GM19035 (cell line): ENCODE results near the gene ANAPC4.

ENCODE experiments used
- ATAC-seq: cut with Tn5 transposase; IDR thresholded peaks from one replicate; pipeline ENCODE4 v1.9.1; 2021; ENCODE audit not compliant: unreplicated experiment

The ANAPC4 gene

GRCh38 chr4:25430630-25431029 is 53.6 kb downstream of the ANAPC4 start:
- ATAC-seq = no peak

DNA sequence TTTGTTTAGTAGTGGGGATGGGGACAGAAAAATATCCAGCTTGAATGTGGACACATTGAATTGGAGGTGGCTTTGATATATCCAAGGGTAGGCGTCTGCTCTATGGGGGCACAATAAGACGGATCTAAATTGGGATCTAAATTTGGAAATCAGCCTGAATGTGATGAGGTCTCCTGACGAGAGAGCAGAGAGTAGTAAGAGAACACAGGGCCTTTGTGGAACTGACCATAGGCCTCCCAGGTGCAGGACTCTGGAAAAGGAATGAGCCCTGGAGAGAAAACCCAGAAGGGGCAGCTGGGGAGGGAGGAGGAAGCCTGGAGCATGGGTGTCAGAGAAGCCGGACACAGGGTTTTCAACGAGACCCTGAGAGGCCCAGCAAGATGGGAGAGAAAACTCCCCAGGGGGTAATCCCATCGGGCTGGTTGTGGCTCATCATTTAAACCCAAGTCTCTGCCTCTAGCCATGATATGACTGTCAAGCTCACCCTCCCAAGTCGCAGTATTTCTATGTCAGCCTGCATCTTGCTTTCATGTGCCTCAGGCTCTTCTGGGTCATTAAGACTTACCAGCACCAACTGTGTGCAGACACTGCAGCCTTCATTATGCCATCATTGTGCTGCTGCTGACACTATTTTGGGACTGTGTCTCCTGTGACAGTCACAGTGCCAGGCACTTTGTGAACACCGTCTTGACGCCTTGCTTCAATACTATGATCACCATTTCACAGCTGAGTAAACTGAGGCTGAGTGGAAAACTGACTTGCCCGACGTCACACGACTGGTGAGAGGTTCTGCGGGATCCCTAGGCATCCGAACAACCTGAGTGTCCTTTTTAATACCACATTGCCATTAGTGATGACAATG is 57.1 kb downstream of the ANAPC4 start:
- no peak for ATAC-seq

DNA sequence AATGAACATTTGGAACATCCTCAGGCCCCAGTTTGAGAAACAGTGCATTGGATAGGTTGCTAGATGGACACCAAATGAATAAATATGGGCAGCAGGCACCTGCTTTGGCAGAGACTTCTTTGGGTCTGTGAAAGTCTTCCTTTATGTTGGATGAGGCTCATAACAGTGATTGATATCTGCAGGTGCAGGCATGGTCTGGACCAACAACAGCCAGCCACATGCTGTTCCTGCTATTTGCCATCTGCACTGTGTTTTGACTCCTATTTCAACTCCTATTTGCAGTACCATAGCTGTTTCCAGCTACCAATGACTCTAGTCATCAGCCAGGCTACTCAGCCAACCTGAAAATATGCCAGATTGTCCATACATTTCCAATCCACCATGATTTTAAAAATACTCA is 60.9 kb downstream of the ANAPC4 start:
- no peak for ATAC-seq

GRCh38 chr4:25439918-25440477 is 62.9 kb downstream of the ANAPC4 start:
- ATAC-seq = peak; percentile 88

DNA sequence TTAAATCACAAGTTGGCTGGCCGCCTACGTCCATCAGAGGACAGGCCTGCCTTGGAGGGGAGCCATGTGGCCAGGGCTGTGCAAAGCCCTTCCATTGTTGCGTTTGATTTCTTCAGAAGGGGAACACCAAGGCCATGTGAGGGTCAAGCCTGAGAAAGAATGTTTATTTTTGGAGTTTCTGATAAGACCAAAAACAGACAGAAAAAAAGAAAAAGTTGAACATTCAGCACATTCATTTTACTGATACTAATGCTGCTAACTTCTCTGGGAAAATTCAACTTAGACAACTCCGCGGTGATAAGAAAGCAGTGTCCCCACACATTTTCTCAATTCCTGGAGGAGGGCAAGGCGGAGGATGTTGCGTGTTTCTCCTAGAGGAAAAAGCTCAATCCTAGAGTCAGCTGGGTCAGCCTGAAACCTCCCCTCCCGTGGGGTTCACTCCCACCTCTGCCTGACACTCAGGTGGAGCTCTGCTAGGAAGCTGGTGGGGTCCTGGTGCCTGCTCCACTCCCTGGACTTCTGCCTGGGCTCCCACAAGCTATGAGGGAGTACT is 63.5 kb downstream of the ANAPC4 start:
- ATAC-seq = no peak

DNA sequence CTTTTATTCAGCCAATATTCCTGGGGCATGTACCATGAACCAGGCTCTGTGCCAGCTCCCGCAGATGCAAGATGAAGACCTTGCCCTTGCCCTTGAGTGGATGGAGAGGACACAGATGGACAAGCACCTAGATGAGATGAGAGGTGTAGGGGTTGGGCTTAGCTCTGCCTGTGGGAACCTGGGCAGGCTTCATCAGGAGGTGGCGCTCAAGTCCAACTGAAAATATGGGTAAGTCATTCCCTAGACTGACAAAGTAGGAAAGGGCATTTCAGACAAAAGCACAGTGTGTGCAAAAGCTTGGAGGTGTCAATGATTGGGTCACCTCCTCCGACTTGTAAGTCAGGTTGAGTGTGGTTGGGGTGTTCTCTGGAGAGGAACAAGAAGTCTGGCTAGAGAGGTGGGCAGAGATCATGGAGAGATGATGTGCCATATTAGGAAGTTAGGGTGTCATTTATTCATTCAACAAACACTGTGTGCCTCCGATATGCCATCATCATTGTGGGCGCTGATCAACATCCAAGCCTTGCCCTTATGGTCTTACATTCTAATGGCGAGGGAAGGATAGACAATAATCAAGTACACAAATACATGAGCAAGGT is 64.6 kb downstream of the ANAPC4 start:
- ATAC-seq = no peak

- no peak for ATAC-seq
Measured at GRCh38 chr4:25442863-25443307, 65.8 kb downstream of the ANAPC4 start.

DNA sequence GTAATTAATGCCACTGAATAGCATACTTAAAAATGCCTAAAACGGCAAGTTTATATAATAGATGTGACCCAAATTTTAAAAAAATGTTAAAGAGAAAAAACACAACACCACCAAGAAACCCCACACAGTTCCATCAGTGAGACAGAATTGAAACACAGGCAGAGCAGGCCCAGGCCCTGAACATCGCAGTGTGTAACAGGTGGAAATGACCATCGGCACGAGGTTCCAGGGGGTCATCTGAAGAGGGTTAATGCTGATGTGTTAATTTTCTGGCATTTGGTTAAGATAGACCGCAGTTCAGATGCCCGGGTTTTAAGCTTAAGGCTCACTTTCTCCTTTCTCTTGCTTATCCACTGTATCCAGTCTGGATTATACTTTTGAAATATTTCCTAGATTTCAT is 66.8 kb downstream of the ANAPC4 start:
- no peak for ATAC-seq

GRCh38 chr4:25446611-25447010 is 69.5 kb downstream of the ANAPC4 start:
- ATAC-seq = no peak

- ATAC-seq = no peak
Measured at GRCh38 chr4:25448379-25449109, 71.5 kb downstream of the ANAPC4 start.

- no peak for ATAC-seq
Measured at GRCh38 chr4:25449270-25449669, 72.2 kb downstream of the ANAPC4 start.

DNA sequence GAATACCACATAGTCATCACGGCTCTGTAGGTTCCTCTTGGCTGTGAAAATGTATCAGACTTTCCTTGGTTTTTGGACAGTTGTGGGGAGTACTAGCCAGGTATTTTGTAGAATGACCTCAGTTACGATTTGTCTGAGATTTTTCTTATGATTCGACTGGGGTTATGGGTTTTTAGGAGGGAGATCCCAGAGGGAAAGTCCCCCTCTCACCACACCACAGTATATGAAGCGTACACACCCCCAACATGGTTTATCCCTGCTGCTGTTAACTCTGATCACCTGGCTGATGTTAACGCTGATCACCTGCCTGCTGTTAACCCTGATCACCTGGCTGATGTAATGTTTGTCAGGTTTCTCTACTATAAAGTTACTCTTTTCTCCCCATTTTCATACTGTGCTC is 72.6 kb downstream of the ANAPC4 start:
- no peak for ATAC-seq

- no peak for ATAC-seq
Measured at GRCh38 chr4:25450491-25450901, 73.4 kb downstream of the ANAPC4 start.

DNA sequence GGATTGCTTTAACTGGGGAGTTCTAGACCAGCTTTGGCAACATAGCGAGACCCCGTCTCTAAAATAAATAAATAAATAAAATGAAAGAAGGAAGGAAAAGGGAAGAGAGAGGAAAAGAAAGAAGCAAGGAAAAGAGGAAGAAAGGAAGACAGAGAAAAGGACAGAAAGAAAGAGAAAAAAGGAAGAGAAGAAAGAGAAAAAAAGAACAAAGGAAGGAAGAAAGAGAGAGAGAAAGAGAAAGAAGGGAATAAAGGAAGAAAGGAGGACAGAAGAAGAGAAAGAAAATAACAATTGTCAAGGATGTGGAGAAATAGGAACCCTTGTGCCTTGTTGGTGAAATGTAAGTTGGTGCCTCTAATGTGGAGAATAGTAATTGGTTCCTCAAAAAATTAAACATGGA is 74.6 kb downstream of the ANAPC4 start:
- ATAC-seq = no peak

- ATAC-seq = no peak
Measured at GRCh38 chr4:25452081-25452480, 75.0 kb downstream of the ANAPC4 start.

DNA sequence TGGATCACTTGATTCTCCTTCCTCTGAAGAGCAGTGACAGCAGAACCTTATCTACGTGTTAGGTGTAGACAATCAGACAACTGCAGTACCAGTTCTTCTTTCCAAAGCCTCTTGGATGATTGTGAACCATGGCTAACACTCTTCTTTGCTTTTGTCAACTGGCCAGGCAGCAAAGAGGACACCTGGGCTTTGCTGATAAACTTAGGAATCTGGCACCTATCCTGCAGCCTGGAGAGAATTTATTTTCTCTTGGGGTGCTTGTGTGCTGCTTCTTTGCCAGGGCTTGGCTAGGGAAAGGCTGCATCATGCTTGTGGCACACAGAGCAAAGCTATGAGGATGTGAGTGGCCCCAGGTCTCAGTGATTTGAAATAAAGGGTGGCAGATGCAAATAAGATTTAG is 77.4 kb downstream of the ANAPC4 start:
- no peak for ATAC-seq

DNA sequence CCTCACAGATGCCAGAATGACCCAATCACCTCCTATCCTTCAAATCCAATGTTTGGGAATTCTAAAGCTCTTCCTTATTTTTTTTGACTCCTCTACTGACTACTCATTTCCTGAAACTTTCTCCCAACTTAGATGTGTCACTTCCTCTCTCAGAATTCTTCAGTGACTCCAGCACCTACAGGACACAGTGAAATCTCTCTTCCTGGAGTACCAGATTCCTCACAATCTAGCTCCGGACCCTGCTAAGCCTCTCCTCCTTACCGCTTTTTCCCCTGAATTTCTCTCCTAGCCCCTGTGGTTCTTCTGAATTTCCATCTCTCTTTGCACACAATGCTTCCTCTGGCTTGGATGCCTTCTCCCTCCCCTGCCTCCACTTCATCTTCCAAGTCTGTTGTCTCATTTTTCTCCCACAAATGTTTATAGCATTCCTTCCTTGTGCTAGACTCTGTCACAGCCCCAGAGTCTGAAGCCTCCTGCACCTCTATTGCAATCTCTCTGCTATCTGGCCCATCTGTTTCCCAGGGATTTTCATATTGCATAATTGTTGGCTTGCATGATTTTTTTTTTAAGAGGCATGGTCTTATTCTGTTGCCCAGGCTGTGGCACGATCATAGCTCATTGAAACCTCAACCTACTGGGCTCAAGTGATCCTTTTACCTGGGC is 80.1 kb downstream of the ANAPC4 start:
- ATAC-seq = no peak

DNA sequence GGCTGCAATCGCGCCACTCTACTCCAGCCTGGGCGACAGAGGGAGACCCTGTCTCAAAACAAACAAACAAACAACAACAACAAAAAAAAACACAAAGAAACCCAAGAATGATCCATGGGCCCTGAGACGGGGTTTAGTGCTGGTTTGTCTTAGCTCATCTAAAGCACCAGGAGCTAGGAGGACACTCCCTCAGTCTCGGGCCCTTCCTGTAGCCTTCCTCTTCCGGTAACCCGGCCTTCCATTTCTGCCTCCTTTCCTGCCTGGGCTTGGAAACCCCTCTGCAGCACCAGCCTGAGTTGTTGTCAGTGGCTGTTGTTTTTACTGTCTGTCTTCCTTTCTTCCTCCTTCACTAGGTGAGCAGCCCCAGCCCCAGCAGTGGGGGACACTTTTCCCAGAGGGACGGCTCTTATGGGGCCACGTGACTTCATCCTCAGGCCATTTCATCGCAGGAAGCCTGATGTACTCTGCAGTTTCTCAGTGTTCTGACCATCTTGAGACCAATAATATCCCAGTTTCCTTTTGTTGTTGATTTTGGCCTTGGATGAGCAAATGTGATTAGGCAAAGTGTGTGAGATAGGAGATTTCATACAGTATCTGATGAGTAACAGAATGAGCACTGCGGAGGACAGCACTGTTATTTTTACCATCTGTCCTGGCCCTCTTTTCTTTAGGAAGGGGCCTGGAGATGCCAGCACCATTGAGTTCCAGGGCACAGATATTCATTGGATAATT is 90.1 kb downstream of the ANAPC4 start:
- no peak for ATAC-seq

GRCh38 chr4:25467843-25468242 is 90.8 kb downstream of the ANAPC4 start:
- no peak for ATAC-seq
